ENCODE measurements around the gene LRP5.
"Not testable (repeated sequence)": the region's sequence is repeated elsewhere in the genome, so short reads cannot be mapped to it uniquely, and the experiment has no call there.

The LRP5 gene

DNA sequence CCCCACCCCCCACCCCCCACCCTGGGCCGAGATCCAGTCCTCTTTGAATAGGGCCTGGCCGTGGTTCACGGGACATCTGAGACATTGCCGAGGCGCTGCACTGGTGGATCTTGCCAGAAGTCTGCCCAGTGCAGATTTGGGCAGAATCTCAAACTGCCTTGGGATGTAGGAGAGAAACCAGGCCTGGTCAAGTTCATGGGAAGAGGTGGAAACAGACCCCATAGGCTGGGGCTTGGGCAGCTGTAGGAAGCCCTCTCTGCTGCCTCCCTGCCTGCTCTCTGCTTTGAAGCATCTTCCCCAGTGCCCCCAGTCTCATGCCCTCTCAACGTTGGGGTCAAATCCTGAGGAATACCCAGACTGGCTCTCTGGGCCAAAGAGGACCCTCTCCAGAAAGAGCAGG is 132.2 kb downstream of the LRP5 start:
- DNase-seq (ENCODE audit: extremely low read depth, low read depth) = no peak
- no peak overlapping the region for H3K4me3 ChIP-seq (replicated peaks; ENCODE audit: low read depth, low read length)
- TF ChIP-seq, protein P1, sequence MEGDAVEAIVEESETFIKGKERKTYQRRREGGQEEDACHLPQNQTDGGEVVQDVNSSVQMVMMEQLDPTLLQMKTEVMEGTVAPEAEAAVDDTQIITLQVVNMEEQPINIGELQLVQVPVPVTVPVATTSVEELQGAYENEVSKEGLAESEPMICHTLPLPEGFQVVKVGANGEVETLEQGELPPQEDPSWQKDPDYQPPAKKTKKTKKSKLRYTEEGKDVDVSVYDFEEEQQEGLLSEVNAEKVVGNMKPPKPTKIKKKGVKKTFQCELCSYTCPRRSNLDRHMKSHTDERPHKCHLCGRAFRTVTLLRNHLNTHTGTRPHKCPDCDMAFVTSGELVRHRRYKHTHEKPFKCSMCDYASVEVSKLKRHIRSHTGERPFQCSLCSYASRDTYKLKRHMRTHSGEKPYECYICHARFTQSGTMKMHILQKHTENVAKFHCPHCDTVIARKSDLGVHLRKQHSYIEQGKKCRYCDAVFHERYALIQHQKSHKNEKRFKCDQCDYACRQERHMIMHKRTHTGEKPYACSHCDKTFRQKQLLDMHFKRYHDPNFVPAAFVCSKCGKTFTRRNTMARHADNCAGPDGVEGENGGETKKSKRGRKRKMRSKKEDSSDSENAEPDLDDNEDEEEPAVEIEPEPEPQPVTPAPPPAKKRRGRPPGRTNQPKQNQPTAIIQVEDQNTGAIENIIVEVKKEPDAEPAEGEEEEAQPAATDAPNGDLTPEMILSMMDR (IDR thresholded peaks at IDR 0.05; ENCODE audit: low read depth, low read length, missing control alignments) = no peak

GRCh38 chr11:68445531-68446035 is 133.2 kb downstream of the LRP5 start:
- TF ChIP-seq, protein P1 (IDR thresholded peaks at IDR 0.05; ENCODE audit: low read depth, low read length, missing control alignments) = no peak
- H3K4me3 ChIP-seq (replicated peaks; ENCODE audit: low read depth, low read length) = no peak overlapping the region
- DNase-seq (ENCODE audit: extremely low read depth, low read depth) = no peak

DNA sequence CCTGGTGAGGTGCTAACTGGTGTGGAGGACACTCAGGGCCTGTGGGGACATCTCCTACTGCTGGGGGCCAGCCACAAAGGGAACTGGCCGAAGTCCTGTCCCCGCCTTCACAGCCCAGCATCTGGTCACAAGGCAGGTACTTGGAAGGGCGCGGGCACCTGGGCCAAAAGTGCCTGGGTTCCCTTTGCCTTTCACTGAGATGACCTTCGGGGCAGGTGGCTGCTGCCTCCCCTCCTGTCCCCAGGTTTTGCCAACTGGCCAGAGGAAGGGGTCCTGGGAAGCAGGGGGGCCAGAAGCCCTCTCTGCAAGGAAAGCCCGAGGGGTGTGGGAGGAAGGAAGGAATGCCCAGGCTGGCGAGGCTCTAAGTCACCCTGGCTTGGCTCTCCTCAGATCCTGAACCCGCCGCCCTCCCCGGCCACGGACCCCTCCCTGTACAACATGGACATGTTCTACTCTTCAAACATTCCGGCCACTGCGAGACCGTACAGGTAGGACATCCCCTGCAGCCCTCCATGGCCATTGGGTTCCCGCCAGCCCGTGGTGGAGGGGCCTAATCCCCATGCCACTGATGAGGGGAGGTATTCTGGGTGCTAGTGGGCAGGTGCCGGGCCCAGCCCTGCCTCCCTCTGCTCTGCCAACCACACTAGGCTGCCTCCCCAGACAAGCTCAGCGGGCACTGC is 133.8 kb downstream of the LRP5 start:
- no peak overlapping the region for H3K4me3 ChIP-seq (replicated peaks; ENCODE audit: low read depth, low read length)
- DNase-seq (ENCODE audit: extremely low read depth, low read depth) = no peak
- TF ChIP-seq, protein P1 (IDR thresholded peaks at IDR 0.05; ENCODE audit: low read depth, low read length, missing control alignments) = no peak

DNA sequence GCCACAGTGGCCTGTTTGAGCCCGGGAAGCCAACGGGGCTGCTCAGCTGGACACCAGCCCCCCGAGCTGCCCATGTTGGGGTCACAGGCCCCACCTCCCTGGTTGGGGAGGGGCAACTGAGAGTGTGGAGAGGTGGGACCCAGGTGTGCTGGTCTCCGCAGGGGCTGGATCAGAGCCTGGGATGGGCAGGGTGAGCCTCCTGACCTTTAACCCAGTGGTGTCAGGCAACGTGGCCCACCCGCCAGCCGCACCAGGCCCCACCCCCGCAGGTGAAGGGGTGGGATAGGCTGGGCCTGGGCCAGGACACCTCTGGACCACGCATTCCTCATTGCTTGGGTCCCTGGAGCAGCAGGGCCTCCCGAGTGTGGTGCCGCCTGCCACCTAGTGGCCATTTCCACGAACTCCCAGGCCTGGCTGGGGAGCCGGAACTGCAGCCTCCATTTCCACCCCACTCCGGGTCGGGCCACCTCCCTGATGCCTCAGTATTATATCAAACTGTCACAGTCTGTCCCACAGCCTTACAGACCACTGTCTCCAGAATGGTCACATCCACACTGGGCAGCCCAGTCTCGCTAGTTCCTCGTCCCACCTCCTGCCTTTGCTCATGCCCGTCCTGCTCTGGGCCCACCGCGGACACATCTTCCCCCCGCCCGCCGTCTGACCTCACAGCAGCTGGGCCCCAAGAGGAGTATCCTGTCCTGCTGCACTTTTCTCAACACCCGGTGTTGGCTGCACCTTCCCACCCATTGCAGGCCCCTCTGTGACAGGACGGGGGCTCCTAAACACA is 134.8 kb downstream of the LRP5 start:
- no peak for DNase-seq (ENCODE audit: extremely low read depth, low read depth)
- no peak overlapping the region for H3K4me3 ChIP-seq (replicated peaks; ENCODE audit: low read depth, low read length)
- TF ChIP-seq, protein P1 (IDR thresholded peaks at IDR 0.05; ENCODE audit: low read depth, low read length, missing control alignments) = peak; percentile 87

- H3K4me3 ChIP-seq (replicated peaks; ENCODE audit: low read depth, low read length); DNase-seq (ENCODE audit: extremely low read depth, low read depth): not testable (repeated sequence)
These were observed 135.5 kb downstream of the LRP5 start for GRCh38 chr11:68447914-68448313.

DNA sequence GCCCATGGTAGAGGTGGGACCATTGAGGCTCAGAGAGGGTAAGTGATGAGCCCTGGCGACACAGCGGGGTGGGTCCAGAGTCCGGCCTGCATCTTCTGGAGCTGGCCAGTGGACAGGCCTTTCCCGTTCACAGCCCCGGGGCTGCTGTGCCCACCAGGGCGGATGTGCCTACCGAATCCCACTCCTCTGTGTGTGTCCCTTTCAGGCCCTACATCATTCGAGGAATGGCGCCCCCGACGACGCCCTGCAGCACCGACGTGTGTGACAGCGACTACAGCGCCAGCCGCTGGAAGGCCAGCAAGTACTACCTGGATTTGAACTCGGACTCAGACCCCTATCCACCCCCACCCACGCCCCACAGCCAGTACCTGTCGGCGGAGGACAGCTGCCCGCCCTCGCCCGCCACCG is 136.2 kb downstream of the LRP5 start:
- TF ChIP-seq, protein P1 (IDR thresholded peaks at IDR 0.05; ENCODE audit: low read depth, low read length, missing control alignments) = no peak
- DNase-seq (ENCODE audit: extremely low read depth, low read depth) = no peak
- H3K4me3 ChIP-seq (replicated peaks; ENCODE audit: low read depth, low read length) = no peak overlapping the region

GRCh38 chr11:68449951-68450350 is 137.6 kb downstream of the LRP5 start:
- no peak overlapping the region for H3K4me3 ChIP-seq (replicated peaks; ENCODE audit: low read depth, low read length)
- no peak for DNase-seq (ENCODE audit: extremely low read depth, low read depth)
- TF ChIP-seq, protein P1 (IDR thresholded peaks at IDR 0.05; ENCODE audit: low read depth, low read length, missing control alignments) = no peak
